ENCODE measurements around the gene LYPD6.

Gene LYPD6

DNA sequence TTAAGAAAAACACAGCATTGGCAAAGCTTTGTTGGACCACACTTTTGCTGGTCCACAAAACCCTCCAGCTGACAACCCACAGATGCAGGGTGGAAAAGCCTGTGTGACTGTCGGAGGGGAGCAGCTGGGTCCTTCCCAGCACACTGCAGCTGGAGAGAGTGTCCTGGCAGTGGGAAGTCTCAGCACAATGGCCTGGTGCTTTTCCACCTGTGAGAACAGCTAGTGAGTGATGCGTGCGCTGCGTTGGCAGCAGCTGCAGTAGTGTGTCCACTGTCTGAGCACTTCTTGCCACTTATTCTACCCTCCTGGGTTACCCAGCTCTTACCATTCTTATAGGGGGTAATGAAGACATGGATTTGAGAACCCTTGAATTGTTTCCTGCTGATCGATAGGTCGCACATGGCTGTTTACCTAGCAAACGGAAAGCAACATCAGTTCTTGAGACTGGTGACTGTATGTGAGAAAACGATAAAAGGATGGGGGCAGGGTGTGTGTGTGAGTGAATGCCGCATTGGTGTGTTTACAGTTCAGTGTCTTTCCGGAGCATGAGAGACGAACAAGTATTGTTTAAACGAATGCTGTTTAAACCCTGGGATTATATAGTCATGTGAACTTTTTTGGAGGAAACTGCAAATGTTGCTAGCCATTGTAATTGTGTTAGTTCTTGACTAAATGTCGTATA, 69.7 kb downstream of the LYPD6 start:
- TF ChIP-seq TAF1 (IDR thresholded peaks at IDR 0.05; ENCODE audit: low read depth) (no peak), EP300 (IDR thresholded peaks at IDR 0.05; ENCODE audit: borderline replicate concordance) (no peak), NFIC (IDR thresholded peaks at IDR 0.05) (no peak), CREB1 (IDR thresholded peaks at IDR 0.05; ENCODE audit: low read depth) (no peak), TEAD4 (IDR thresholded peaks at IDR 0.05) (no peak), YY1 (IDR thresholded peaks at IDR 0.05; ENCODE audit: low read depth) (no peak), TCF12 (IDR thresholded peaks at IDR 0.05; ENCODE audit: low read depth) (no peak), CEBPB (IDR thresholded peaks at IDR 0.05) (no peak), RAD21 (IDR thresholded peaks at IDR 0.05; ENCODE audit: low read depth) (no peak)
- TF ChIP-seq, protein P1, sequence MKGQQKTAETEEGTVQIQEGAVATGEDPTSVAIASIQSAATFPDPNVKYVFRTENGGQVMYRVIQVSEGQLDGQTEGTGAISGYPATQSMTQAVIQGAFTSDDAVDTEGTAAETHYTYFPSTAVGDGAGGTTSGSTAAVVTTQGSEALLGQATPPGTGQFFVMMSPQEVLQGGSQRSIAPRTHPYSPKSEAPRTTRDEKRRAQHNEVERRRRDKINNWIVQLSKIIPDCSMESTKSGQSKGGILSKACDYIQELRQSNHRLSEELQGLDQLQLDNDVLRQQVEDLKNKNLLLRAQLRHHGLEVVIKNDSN (IDR thresholded peaks at IDR 0.05) = no peak

- TF ChIP-seq, protein P1 (IDR thresholded peaks at IDR 0.05) = peak; percentile 69
- no peak for TF ChIP-seq CREB1 (IDR thresholded peaks at IDR 0.05; ENCODE audit: low read depth)
Observed at GRCh38 chr2:149400997-149401396, 70.6 kb downstream of the LYPD6 start.

GRCh38 chr2:149409506-149409905, 79.1 kb downstream of the LYPD6 start:
- no peak for TF ChIP-seq TEAD4 (IDR thresholded peaks at IDR 0.05)
- TF ChIP-seq CEBPB (IDR thresholded peaks at IDR 0.05) = no peak
- no peak for TF ChIP-seq EGR1 (IDR thresholded peaks at IDR 0.05)
- TF ChIP-seq, protein P2, sequence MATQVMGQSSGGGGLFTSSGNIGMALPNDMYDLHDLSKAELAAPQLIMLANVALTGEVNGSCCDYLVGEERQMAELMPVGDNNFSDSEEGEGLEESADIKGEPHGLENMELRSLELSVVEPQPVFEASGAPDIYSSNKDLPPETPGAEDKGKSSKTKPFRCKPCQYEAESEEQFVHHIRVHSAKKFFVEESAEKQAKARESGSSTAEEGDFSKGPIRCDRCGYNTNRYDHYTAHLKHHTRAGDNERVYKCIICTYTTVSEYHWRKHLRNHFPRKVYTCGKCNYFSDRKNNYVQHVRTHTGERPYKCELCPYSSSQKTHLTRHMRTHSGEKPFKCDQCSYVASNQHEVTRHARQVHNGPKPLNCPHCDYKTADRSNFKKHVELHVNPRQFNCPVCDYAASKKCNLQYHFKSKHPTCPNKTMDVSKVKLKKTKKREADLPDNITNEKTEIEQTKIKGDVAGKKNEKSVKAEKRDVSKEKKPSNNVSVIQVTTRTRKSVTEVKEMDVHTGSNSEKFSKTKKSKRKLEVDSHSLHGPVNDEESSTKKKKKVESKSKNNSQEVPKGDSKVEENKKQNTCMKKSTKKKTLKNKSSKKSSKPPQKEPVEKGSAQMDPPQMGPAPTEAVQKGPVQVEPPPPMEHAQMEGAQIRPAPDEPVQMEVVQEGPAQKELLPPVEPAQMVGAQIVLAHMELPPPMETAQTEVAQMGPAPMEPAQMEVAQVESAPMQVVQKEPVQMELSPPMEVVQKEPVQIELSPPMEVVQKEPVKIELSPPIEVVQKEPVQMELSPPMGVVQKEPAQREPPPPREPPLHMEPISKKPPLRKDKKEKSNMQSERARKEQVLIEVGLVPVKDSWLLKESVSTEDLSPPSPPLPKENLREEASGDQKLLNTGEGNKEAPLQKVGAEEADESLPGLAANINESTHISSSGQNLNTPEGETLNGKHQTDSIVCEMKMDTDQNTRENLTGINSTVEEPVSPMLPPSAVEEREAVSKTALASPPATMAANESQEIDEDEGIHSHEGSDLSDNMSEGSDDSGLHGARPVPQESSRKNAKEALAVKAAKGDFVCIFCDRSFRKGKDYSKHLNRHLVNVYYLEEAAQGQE (IDR thresholded peaks at IDR 0.05; ENCODE audit: low read depth) = no peak
- no peak for TF ChIP-seq ZBTB7A (IDR thresholded peaks at IDR 0.05; ENCODE audit: low read depth)
- TF ChIP-seq, protein P3, sequence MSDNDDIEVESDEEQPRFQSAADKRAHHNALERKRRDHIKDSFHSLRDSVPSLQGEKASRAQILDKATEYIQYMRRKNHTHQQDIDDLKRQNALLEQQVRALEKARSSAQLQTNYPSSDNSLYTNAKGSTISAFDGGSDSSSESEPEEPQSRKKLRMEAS (IDR thresholded peaks at IDR 0.05) = no peak
- TF ChIP-seq EP300 (IDR thresholded peaks at IDR 0.05; ENCODE audit: borderline replicate concordance) = no peak
- no peak for TF ChIP-seq TCF12 (IDR thresholded peaks at IDR 0.05; ENCODE audit: low read depth)
- TF ChIP-seq CREB1 (IDR thresholded peaks at IDR 0.05; ENCODE audit: low read depth) = no peak
- no peak for TF ChIP-seq YY1 (IDR thresholded peaks at IDR 0.05; ENCODE audit: low read depth)
- TF ChIP-seq FOXM1 (IDR thresholded peaks at IDR 0.05; ENCODE audit: borderline replicate concordance, low read depth) = no peak
- TF ChIP-seq NFIC (IDR thresholded peaks at IDR 0.05) = no peak
- no peak for TF ChIP-seq RAD21 (IDR thresholded peaks at IDR 0.05; ENCODE audit: low read depth)
- TF ChIP-seq TAF1 (IDR thresholded peaks at IDR 0.05; ENCODE audit: low read depth) = no peak
- TF ChIP-seq, protein P1 (IDR thresholded peaks at IDR 0.05) = no peak

DNA sequence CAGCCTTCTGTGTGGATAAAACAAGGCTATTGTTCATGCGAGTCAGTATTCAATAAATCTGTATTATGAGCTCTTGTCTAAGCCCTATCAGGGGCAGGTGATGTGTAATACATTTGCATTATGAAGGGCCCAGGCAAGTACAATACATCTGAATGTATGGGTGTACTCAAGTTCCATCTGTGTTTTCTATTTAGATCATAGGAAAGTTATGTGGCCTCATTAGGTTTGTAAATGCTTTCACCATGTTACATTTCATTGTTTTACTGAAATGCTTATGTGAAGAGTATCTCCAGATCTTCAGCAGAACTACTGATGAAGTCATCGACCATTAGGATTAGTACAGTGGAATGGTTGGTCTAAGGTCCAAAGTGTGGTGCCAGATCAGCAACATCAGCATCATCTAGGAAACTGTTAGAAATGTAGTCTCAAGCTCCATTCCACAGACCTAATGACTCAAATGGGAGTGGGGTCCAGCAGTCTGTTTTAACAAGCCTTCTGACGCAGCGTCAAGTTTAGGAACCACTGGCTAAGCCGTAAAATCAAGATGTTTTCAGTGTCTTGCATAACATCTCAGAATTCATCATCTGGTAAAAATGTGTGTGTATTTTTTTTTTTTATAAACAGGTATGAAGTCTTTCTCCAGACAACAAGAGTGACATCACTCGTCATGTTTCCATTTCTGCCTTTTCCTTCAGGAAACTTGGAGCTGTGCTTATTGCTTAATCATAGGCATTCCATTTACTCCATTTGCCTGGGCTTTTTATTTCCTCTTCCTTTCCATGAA, 80.5 kb downstream of the LYPD6 start:
- TF ChIP-seq YY1 (IDR thresholded peaks at IDR 0.05; ENCODE audit: low read depth) (no peak), CREB1 (IDR thresholded peaks at IDR 0.05; ENCODE audit: low read depth) (no peak), TCF12 (IDR thresholded peaks at IDR 0.05; ENCODE audit: low read depth) (no peak)
- TF ChIP-seq, protein P3 (IDR thresholded peaks at IDR 0.05) = no peak

- TF ChIP-seq FOXM1 (IDR thresholded peaks at IDR 0.05; ENCODE audit: borderline replicate concordance, low read depth) (no peak), TAF1 (IDR thresholded peaks at IDR 0.05; ENCODE audit: low read depth) (no peak), CEBPB (IDR thresholded peaks at IDR 0.05) (no peak), YY1 (IDR thresholded peaks at IDR 0.05; ENCODE audit: low read depth) (no peak), TEAD4 (IDR thresholded peaks at IDR 0.05) (no peak), RAD21 (IDR thresholded peaks at IDR 0.05; ENCODE audit: low read depth) (no peak), EGR1 (IDR thresholded peaks at IDR 0.05) (no peak), NFIC (IDR thresholded peaks at IDR 0.05) (no peak)
Observed at GRCh38 chr2:149413487-149413886, 83.1 kb downstream of the LYPD6 start.

DNA sequence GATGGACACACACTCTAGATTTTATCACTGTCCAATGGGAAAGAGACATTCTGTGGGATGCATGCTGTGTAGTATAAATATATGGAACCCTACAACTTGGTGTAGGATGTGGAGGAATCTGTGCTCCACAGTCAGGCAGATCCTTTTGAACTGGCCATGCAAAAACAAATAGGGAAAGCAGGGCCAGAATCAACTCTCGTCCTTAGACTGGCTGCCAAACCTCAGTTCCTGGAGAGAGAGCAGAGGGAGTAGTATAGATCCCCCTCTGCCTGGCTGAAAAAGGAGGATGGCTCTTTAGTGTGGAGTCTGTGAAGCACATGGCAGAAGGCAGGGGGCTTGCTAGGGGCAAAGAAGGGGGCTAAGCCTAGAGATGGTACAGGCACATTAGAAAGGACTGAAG, 84.7 kb downstream of the LYPD6 start:
- no peak for TF ChIP-seq NFIC (IDR thresholded peaks at IDR 0.05)
- no peak for TF ChIP-seq TEAD4 (IDR thresholded peaks at IDR 0.05)
- TF ChIP-seq, protein P3 (IDR thresholded peaks at IDR 0.05) = no peak
- TF ChIP-seq YY1 (IDR thresholded peaks at IDR 0.05; ENCODE audit: low read depth) = no peak
- TF ChIP-seq RAD21 (IDR thresholded peaks at IDR 0.05; ENCODE audit: low read depth) = no peak
- no peak for TF ChIP-seq EP300 (IDR thresholded peaks at IDR 0.05; ENCODE audit: borderline replicate concordance)
- TF ChIP-seq FOXM1 (IDR thresholded peaks at IDR 0.05; ENCODE audit: borderline replicate concordance, low read depth) = no peak
- no peak for TF ChIP-seq TAF1 (IDR thresholded peaks at IDR 0.05; ENCODE audit: low read depth)
- TF ChIP-seq, protein P1 (IDR thresholded peaks at IDR 0.05) = no peak
- TF ChIP-seq CEBPB (IDR thresholded peaks at IDR 0.05) = no peak
- TF ChIP-seq TCF12 (IDR thresholded peaks at IDR 0.05; ENCODE audit: low read depth) = no peak
- no peak for TF ChIP-seq EGR1 (IDR thresholded peaks at IDR 0.05)
- TF ChIP-seq, protein P2 (IDR thresholded peaks at IDR 0.05; ENCODE audit: low read depth) = no peak
- TF ChIP-seq ZBTB7A (IDR thresholded peaks at IDR 0.05; ENCODE audit: low read depth) = no peak

Measured in Ishikawa (cell line).